ENCODE measurements around the gene SDHB.

SDHB gene

DNA sequence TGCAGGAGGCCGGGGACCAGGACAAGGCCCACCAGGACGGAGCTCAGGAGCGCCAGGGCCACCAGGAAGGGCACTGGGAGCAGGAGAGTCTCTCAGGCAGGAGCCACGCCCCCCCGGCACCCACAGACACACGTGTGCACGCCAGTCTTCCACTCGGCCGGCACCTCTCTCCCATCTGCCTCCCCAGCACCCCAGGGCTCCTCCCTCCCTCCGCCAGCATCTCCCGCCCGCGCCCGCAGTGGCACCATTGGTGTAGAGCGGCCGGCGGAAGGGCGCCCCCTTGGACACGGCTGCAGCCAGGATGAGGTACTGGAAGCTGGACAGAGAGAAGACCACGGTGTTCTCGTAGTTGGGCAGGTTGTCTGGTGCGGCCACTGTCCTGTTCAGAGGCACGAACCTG lies 67.3 kb downstream of the SDHB start:
- DNase-seq (ENCODE audit: low read depth), result no peak

DNA sequence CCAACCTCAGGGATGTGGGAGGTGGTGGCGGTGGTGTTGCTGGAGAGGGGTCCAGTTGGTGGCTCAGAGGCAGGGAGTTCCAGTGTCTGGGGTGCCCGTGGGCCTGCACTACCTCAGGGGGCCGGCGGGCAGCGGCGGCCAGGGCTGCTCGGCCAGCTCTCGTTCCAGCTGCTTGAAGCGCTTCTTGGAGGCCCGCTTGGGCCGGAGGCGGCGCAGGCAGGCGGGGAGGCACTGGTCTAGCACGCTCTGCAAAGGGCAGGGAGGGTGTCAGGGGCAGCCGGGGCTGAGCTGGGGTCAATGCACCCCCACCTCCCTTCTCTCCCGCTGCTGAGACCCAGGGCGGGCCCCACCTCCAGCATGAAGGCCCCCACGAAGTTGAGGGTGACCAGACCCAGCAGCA lies 67.7 kb downstream of the SDHB start:
- DNase-seq (ENCODE audit: low read depth), result no peak

DNA sequence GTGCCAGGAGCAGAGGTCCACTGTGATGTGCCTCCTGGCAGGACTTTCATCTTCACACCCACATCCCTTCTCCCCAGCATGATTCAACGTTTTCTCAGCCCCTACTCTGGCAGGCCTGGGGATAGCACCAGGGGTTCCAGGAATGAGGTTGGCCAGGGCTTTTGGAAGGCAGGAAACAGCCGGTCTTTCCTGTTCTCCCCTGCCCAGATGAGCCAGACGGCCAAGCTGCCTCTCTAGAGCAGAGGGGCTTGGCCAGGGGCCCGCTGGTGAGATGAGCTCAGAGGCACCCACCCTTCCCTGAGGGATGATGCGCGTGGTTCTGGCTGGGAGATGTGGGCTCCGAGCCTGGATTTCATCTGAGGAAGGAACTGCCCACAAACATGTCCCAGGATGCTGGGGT lies 69.1 kb downstream of the SDHB start:
- DNase-seq (ENCODE audit: low read depth), result no peak

DNA sequence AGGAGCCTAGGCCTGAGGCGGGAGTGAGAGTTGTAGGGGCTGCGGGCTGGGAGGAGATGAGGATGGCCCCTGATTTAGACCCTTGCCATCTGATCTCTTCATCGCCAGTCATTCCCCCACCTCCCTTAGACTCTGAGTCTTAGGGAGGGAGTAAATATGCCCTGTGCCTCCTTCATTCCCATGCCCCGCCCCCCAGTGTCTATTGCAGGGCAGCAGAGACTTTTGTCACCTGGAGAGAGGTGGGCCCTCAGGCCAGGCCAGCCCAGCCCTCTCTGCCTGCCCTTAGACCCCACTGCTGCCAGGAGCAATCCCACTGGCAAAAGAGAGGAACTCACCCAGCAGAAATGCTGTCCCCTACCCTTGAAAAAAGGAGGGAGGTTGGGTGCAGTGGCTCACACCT lies 70.2 kb downstream of the SDHB start:
- DNase-seq (ENCODE audit: low read depth), result no peak

DNA sequence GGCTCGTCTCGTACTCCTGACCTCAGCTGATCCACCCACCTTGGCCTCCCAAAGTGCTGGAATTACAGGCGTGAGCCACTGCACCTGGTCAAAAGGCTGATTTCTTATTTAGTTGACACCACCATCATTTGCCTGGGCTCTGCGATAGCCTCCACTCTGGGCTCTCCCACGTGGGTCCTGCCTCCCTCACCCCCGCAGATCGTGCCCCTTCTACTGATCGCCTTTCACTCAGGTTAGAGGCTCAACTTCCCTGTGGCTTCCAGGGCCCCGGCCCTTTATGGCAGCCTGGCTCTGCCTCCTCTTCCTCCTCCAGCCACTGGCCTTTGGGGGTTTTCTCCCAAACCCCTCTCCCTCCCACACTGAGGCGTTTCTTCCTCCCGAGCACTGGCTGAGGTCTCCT lies 70.9 kb downstream of the SDHB start:
- no peak for DNase-seq (ENCODE audit: low read depth)

DNA sequence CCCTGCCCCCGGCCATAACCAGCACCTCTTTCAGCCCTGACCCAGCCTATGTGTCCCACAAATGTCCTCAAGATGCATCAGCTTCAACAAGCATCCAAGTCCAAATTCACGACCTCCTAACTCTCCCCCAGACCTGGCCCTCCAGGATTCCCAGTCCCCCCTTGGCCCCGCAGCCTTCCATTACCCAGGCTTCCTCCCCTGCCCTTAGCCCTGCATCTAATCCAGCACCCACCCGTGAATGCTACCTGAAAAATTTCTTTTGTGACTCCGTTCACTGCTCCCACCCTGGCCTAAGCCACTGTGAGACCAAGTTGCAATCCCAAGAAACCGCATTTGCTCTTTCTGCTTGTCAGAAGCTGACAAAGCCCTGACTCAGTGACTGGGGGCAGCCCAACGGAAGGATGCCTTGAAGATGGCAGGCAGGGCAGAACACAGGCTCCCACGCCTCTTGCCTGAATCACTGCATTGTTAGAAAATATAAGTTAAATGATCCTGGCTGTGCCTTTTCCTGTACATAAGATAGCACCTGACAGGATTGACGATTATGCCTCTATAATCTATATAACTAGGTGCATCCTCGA lies 72.5 kb downstream of the SDHB start:
- no peak for DNase-seq (ENCODE audit: low read depth)

DNA sequence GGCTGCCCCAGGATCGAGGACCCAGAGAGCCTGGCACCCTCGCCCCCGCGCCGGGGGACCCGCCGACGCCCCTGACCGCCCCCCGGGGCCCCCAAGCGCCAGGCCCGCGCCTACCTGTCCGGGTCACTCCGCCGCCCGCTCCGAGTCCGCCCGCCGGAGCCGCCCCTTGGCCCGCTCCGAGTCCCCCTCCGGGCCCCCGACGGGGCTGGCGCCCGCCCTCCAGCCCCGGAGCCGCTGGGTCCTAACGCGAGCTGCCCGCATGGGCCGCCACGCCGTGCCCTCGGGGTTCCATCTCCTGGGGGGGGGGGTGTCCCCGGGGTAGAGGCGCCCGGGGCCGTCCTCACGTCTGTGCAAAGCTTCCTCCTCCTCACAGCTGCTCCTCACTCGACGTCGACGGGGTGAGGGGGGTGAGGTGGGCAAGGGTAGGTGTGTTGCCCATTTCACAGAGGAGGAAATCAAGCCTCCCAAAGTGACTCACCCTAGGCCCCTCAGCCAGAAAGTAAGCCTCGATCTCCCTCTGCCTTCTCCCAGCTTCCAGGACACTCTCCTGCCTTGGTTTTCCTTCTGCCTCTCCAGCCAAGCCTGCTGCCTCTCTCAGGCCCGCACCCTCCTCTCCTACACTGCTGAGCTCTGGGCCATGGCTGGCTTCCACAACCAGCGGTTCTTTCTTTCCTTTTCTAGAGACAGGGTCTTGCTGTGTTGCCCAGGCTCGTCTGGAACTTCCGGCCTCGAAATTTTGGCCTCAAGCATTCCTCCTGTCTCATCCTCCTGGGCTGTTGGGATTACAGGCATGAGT lies 73.2 kb downstream of the SDHB start, which contains the start of gene MFAP2:
TSS of gene MFAP2 (minus strand) at position 148 of the 796 bp plus-strand sequence. CDS start 2,347 bp downstream, outside the sequence.
- DNase-seq (ENCODE audit: low read depth), result no peak

DNA sequence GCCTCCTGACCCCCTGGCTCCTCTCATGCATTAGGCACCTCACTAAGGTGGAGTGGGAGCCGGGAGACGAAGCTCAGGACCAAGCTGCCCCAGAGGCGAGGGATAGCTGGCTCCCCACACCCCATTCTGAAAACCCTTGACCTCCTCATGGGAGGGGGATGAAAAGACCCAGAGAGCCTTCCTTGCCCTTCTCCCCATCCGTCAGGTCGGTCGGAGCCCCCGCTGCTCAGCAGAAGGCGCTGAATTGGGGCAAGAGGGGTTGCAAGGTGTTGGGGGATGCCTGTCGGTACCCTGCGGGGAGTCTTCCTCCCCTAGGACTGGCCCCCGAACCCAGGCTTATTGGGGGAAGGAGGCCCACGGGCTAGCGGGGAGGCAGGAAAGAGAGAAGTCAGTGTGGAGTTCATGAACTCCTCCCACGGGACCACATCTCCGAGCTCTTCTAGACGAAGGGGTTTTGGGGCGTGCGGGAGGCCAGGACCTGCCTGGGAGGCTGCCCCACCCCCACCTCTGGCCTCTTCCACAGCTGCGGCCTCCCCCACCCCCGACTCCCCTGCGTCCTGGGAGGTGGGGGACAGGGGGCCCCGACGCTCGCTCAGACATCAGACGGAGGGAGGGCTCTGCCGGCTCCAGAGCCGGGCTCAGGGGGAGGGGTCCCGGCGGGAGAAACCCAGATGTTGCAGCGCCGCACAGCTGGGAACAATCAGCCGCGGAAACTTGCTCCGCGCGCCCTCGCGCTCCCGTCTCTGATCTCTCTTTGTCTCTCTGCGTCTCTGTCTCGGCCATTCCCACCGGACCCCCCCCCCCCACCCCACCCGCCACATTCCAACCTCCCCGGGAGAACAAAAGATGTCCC lies 74.1 kb downstream of the SDHB start:
- no peak for DNase-seq (ENCODE audit: low read depth)

DNA sequence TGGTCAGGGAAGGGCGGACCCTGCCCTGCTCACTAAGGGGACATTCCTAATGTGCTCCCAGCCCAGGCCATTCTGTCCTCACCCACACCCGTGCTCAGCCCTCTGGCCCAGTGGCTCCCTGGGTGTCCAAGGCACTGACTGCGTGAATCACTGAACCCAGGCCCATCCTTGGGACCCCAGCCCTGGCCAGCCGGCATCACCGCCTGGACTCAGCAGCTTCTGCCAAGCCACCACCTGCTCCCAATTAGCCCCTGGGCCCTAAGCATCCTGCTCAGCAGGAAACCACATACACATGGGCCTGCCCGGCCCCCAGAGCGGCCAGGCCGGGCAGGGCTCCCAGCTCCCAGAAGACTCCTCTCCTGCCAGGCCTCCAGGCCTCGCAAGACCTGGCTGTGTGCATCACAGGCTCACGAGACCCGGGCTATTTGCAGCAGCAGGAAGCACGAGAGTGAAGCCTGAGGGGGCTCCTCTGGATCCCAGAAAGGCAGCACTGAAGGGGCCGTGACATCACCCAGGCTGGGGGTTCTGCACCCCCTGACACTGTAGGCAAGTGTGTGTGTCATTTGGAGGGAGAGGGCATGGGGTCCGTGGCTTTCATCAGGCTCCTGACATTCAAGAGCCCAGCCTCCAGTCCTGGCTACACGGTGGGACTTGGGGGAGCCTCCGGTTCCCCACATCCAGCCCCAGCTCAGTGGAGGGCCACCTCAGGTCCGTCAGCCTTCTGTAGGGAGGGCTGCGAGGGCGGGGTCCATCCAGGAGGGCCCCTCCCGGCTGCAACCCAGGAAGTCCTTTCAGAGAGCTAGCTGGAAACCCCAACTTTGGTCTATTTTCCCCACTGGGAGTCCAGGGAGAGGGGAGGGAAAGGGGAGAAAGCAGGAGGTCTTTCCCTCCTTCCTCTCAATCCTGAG lies 75.0 kb downstream of the SDHB start:
- no peak for DNase-seq (ENCODE audit: low read depth)

DNA sequence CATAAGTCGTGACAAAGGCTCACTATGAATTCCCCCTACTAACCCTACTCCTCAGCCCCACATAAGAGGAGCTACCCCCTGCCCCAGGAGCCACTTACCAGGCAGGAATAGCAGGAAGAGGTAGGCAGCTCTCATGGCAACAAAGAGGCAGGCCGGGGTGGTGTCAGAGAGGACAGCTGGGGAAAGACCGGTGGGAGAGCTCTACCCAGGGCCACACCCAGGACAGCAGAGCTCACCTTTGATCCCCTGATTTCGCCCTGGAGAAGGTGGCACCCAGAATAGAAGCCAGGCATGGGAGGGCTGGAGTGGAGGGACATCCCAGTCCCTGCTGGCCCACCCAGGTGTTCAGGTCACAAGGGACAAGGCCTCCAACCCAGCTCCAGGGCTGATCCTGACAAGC lies 75.7 kb downstream of the SDHB start:
- no peak for DNase-seq (ENCODE audit: low read depth)

DNA sequence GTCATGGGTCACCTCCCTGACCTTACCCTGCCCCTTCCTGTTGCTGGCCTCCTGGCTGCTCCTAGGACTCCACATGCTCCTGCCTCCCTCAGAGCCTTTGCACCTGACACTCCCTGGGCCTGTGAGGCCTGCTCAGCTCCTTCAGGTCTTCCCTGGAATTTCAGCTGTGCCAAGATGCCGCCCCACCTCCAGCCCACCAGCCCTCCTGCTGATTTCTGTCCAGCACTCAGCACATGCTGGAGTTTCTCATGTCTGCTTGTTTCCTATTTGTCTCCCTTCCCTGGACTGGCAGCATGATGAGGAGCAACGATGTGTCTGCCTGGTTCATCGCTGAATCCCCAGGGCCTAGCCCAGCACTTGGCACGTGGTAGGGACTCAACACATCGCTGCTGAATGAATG lies 76.5 kb downstream of the SDHB start:
- no peak for DNase-seq (ENCODE audit: low read depth)

DNA sequence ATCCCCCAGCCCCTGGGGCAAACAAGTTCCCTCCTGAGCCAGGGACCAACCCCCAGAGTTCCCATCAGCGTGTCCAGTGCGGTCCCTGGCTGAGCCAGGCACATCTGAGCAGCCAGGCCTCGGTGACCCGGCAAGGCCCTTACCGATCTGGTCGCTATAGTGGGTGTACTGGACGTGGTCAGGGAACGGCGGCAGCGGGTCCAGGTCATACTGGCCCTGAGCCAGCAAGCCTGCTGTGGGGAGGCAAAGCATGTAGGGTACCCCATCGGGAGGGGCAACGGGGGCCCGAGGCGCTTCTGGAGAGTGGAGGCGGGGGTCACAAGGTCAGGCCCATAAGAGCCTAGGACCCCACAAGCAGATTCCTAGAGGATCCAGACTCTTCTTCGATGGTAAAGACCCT lies 76.9 kb downstream of the SDHB start:
- no peak for DNase-seq (ENCODE audit: low read depth)

DNA sequence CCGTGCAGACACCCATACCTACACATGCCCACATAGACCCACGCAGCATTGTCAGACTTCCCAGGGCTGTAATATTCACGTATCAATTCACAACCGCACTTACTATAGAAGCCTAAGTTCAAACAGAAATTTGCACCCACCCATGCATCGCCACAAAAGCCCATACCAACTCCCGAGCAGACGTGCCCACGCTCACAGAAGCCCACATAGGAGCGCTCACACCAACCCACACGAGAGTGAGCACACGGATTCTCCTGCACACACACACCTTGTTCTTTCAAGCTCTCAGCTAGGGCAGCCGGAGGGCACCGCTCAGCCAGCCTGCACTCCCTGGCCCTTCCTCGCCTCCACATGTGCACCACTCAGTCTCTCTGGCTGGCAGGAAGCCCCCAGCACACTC lies 78.0 kb downstream of the SDHB start:
- DNase-seq (ENCODE audit: low read depth), result no peak

DNA sequence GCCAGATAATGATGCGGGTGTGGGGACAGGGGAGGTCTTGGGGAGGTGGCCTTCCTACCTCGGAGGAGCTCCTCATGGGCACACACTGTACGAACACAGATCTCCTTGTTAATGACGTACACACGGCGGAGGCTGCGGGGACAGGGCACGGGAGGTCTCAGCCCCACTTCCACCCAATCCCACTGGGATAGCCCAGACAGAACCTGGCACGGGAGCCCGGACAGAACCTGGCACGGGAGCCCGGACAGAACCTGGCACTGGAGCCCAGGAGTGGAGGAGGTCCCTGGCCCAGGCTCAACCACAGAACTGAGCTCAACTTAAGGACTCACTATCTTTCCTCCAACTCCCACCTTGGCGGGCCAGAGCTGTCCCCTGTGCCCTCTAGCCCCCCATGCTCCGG lies 78.6 kb downstream of the SDHB start:
- no peak for DNase-seq (ENCODE audit: low read depth)

DNA sequence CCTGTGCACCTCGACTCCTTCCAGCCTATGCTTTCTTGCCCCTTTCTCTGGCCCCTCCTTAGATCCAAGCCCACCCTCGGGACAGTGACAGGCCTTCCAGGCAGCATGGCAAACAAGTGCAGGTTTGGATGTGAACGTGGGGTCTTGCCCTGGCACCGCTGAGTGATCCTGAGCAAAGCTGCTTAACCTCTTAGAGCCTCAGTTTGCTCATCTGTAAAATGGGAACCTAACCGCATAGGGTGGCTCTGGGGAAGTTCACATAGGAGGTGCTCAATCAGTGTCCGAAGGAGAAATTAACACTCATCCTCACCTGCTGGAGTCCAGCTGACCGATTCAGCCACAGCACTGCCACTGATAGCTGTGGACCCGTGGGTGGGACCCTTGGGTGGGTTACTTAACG lies 80.6 kb downstream of the SDHB start:
- no peak for DNase-seq (ENCODE audit: low read depth)

DNA sequence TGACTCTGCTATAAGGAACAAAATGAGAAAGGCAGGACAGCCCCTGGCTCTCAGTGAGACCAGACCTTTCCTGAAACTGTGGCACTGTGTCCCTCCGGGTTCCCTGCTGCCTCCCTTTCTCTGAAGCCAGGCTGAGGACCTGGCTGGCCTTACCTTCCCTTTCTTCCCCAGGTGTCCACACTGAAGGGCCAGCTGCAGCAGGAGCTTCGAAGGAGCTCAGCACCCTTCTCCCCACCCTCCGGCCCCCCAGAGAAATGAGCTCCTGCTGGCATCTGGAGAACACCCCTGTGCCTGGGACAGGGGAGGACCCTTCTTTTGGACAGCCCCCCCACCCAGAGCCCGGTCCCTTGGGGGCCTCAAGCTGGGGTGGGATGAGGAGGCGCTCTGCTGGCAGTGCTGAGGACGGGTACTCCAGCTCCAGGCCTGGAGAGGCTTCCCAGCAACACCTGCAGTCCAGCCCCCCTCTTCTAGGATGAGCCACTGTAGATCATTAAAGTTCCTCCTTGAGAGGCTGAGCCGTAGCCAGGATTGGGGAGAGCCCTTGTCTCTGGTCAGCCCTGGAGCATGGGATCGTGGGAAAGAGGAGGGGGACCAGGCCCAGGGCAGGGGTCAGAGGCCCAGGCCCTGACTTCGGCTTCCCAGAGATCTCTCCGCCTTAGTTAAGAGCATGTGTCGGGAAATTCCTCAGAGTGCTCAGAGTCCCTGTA lies 81.5 kb downstream of the SDHB start:
- no peak for DNase-seq (ENCODE audit: low read depth)

DNA sequence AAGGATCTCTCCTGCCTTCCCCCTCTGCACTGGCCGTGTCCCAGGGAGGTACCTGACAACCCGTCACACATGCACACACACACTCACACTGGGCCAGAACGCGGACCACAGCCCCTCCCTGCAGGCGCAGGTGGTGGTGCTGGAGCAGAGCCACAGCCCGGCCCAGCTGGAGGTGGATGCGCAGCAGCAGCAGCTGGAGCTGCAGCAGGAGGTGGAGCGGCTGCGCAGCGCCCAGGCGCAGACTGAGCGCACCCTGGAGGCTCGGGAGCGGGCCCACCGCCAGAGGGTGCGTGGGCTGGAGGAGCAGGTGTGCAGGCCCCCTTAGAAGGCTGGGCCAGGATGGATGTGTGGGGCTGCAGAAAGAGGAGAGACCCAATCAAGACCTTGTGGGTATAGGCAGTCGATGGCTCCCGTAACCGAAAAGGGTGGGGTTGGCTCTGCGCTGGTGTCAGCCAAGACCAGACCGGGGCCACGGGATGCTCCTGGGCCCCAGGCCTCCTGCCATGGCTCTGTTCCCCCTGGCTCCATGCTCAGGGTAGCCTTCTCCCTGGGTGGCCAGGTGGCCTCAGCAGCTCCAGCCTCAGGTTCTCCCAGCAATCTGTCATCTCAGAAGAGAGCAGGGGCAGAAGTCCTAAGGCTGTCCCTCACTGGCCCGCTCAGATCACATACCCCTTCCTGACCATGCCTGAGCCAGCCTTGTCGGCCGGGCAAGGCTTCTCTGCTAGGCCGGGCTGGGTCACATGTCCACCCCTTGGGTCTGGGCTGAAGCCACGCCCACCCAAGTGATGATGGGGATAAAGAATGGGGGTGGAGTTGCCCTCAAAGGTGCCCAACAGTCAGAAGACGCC lies 82.3 kb downstream of the SDHB start:
- no peak for DNase-seq (ENCODE audit: low read depth)

DNA sequence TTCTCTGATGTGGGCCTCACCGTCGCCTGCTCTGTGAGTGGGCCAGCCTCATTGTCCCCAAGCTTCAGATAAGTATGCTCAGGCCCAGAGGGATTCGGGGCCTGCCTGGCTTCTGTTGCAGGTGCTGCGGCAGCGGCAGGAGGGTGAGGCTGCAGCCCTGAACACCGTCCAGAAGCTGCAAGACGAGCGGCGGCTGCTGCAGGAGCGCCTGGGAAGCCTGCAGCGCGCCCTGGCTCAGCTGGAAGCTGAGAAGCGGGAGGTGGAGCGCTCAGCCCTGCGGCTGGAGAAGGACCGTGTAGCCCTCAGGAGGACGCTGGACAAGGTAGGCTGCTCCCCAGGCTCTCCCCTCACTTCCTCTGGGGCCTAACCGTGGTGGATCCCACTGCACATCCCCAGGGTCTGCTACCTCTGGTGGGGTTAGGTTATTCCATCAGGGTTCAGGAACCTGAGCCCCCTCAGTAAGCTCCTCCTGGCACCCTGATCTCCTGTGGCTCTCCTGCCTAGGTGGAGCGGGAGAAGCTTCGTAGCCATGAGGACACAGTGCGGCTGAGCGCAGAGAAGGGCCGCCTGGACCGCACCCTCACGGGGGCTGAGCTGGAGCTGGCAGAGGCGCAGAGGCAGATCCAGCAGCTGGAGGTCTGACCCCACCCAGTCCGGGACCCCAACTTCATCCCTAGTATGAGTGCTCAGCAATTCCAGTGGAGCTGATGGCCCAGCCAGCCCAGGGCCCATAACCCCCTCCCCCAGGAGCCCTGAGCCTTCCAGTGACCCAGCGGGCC lies 83.5 kb downstream of the SDHB start:
- DNase-seq (ENCODE audit: low read depth), result no peak

DNA sequence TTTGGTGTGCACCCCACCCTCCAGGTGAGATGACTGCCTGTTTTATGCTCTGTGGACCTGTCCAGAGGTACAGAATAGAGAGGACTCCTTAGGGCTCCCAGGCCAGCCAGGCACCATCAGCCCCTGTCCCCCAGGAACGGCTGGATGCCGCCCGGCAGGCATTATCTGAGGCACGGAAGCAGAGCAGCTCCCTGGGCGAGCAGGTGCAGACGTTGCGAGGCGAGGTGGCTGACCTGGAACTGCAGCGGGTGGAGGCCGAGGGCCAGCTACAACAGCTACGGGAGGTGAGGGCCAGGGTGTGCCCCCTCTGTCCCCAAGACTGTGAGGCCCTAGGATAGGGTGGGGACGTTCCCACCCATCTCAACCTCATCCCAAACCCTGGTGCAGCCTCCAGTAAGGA lies 84.2 kb downstream of the SDHB start:
- no peak for DNase-seq (ENCODE audit: low read depth)
